ENCODE results near the gene NEK7. TPM values are rescaled to one million over a fixed set of nuclear protein-coding genes. Genes with fewer than 3 reads are reported as not detected.

Gene NEK7
- total and polyA plus RNA-seq, 2 of the 8 experiments (the other 6 are each of a cell fraction or from before 2014, with no cell fraction given), result 5.1 to 10.0 TPM

GRCh38 chr1:198141668-198142351 lies 15.0 kb upstream of the NEK7 start:
- POLR2A ChIA-PET (ENCODE audit: partially characterized antibody), result no interaction called here

More at GRCh38 chr1:198141668-198142351, 15.0 kb upstream of the NEK7 start:
- Histone ChIP-seq H2BK15ac (ENCODE audit: low read length) (no peak overlapping the region), H4K8ac (ENCODE audit: extremely low read depth, insufficient read depth, low read length) (no peak overlapping the region), H4K5ac (ENCODE audit: insufficient read length, low read depth, low read length) (no peak overlapping the region), H4K91ac (replicated peaks; ENCODE audit: insufficient read length, low read length) (no peak overlapping the region), H3K4me1 (replicated peaks in 1 of 4; ENCODE audit: control insufficient read depth in 3 of 4, insufficient read depth in 4 of 4, low read length in 3 of 4) (no peaks in the 10 kb centered on the region), H3K23me2 (ENCODE audit: low read depth, low read length) (no peaks in the 10 kb centered on the region), H3K79me2 (ENCODE audit: control insufficient read depth in 1 of 2, insufficient read depth in 2 of 2, low read length in 2 of 2) (no peaks in the 10 kb centered on the region), H3K14ac (ENCODE audit: insufficient read length) (no peak overlapping the region), H3K79me1 (ENCODE audit: low read depth, low read length) (no peaks in the 10 kb centered on the region), H2AK5ac (ENCODE audit: low read depth, low read length) (no peak overlapping the region), H3K27me3 (replicated peaks in 1 of 4; ENCODE audit: control insufficient read depth in 3 of 4, extremely low read depth in 1 of 4, insufficient read depth in 3 of 4, low read length in 3 of 4) (no peaks in the 10 kb centered on the region), H3K4me3 (ENCODE audit: extremely low read depth in 1 of 4, insufficient read depth in 2 of 4, low read depth in 3 of 4, low read length in 4 of 4) (no peak overlapping the region), H2BK12ac (ENCODE audit: low read depth, low read length) (no peak overlapping the region), H3K27ac (ENCODE audit: low read depth, low read length) (no peak overlapping the region), H2BK20ac (ENCODE audit: low read length) (no peak overlapping the region), H2BK5ac (ENCODE audit: low read depth, low read length) (no peak overlapping the region), H3K9ac (replicated peaks in 1 of 4; ENCODE audit: extremely low read depth in 1 of 4, low read depth in 3 of 4, low read length in 3 of 4) (no peak overlapping the region), H2AFZ (ENCODE audit: low read length) (no peak overlapping the region), H4K20me1 (replicated peaks in 1 of 2; ENCODE audit: control insufficient read depth in 1 of 2, insufficient read depth in 2 of 2, low read length in 2 of 2) (no peaks in the 10 kb centered on the region), H3K4ac (replicated peaks; ENCODE audit: insufficient read length, low read depth, low read length) (no peak overlapping the region), H3K9me3 (ENCODE audit: insufficient read depth in 2 of 2, low read depth in 1 of 2, low read length in 1 of 2) (no peaks in the 10 kb centered on the region), H2BK120ac (replicated peaks; ENCODE audit: low read depth, low read length) (no peak overlapping the region), H3K56ac (replicated peaks; ENCODE audit: insufficient read length, low read depth, low read length) (no peak overlapping the region), H3K36me3 (ENCODE audit: control insufficient read depth in 2 of 4, insufficient read depth in 4 of 4, low read length in 3 of 4) (no peaks in the 10 kb centered on the region), H3K18ac (ENCODE audit: extremely low read depth, low read length) (no peak overlapping the region), H3K23ac (ENCODE audit: insufficient read length) (no peak overlapping the region), H3K4me2 (ENCODE audit: insufficient read depth in 1 of 2, low read depth in 2 of 2, low read length in 2 of 2) (no peak overlapping the region)
- FAIRE-seq (no peak), DNase-seq (ENCODE audit: low read depth in 1 of 2, low spot score in 2 of 2) (no peak)
- 86% methylated on average over 2 of the region's 2 CpGs; no CpG with 5 or more reads in 1 of the 2 experiments for WGBS, 2 experiments (ENCODE audit: extremely low coverage in 1 of 2, insufficient coverage in 1 of 2, insufficient read length in 1 of 2, insufficient replicate concordance in 2 of 2, low coverage in 1 of 2, low lambda C conversion rate in 2 of 2, missing lambda C conversion rate in 1 of 2)
- CTCF ChIA-PET (ENCODE audit: partially characterized antibody), result no interaction called here
- no peak for TF ChIP-seq POU5F1 (IDR thresholded peaks at IDR 0.05; ENCODE audit: low read depth, low read length)

Data from H1 (cell line).